Hepatocyte (in vitro differentiated cells): ENCODE results near the gene LRRC3. TPM values are rescaled to one million over a fixed set of nuclear protein-coding genes. Genes with fewer than 3 reads are reported as not detected.

Experiments used
- DNase-seq: peaks from one replicate; pipeline ENCODE4 v3.0.0-alpha.2; 2016; ENCODE audit warnings: low spot score
- H2AFZ ChIP-seq: fragments of 200-600 bp; sonication (generic); 2 replicates; pipeline ENCODE4 v1.6.0; 2016; ENCODE audit warnings: antibody characterized with exemption, mild to moderate bottlenecking
- H3K27ac ChIP-seq: fragments of 200-600 bp; sonication (generic); 2 replicates; pipeline ENCODE4 v1.5.1; 2016; ENCODE audit warnings: mild to moderate bottlenecking
- H3K27me3 ChIP-seq: fragments of 200-600 bp; sonication (generic); 2 replicates; pipeline ENCODE4 v1.6.1; 2016
- H3K36me3 ChIP-seq: fragments of 200-600 bp; sonication (generic); replicated peaks from 2 replicates; pipeline ENCODE4 v1.5.1; 2016; ENCODE audit warnings: low read depth; ENCODE audit not compliant: insufficient read depth
- H3K4me1 ChIP-seq: fragments of 200-600 bp; sonication (generic); 2 replicates; pipeline ENCODE4 v1.5.1; 2016; ENCODE audit warnings: mild to moderate bottlenecking, moderate library complexity; ENCODE audit not compliant: insufficient read depth
- H3K4me2 ChIP-seq: fragments of 200-600 bp; sonication (generic); 2 replicates; pipeline ENCODE4 v1.6.0; 2016
- H3K4me3 ChIP-seq: fragments of 200-600 bp; sonication (generic); 2 replicates; pipeline ENCODE4 v1.5.1; 2016; ENCODE audit warnings: mild to moderate bottlenecking
- H3K79me2 ChIP-seq: fragments of 200-600 bp; sonication (generic); 2 replicates; pipeline ENCODE4 v1.6.0; 2017; ENCODE audit warnings: mild to moderate bottlenecking
- H3K9me2 ChIP-seq: fragments of 200-600 bp; sonication (generic); replicated peaks from 2 replicates; pipeline ENCODE4 v1.6.0; 2017; ENCODE audit warnings: mild to moderate bottlenecking; ENCODE audit not compliant: insufficient read depth
- H3K9me3 ChIP-seq: fragments of 200-600 bp; sonication (generic); 2 replicates; pipeline ENCODE4 v1.5.1; 2016; ENCODE audit warnings: low read depth, mild to moderate bottlenecking
- H4K20me1 ChIP-seq: fragments of 200-600 bp; sonication (generic); 2 replicates; pipeline ENCODE4 v1.6.0; 2016; ENCODE audit warnings: mild to moderate bottlenecking; ENCODE audit not compliant: insufficient read depth, poor library complexity, severe bottlenecking
- EZH2 ChIP-seq: fragments of 200-600 bp; sonication (generic); IDR thresholded peaks from 2 replicates; pipeline ENCODE4 v1.6.1; 2016; ENCODE audit warnings: antibody characterized with exemption, mild to moderate bottlenecking, borderline replicate concordance
- EZH2phosphoT487 ChIP-seq: fragments of 200-600 bp; sonication (generic); IDR thresholded peaks from one replicate; pipeline ENCODE4 v1.6.1; 2018; ENCODE audit warnings: antibody characterized with exemption, mild to moderate bottlenecking, low read depth, moderate library complexity; ENCODE audit not compliant: unreplicated experiment, severe bottlenecking
- WGBS: methylation state at CpG from one replicate; pipeline ENCODE4 v1.1.6; 2016; ENCODE audit warnings: low lambda C conversion rate; ENCODE audit errors: missing lambda C conversion rate; 5-methylcytosine and 5-hydroxymethylcytosine counted together
- polyA plus RNA-seq: library from polyadenylated mRNA; unstranded; fragments of >200 nt; fragmentation: Nextera tagmentation; extraction: Ambion mirVana; gene quantifications from 2 replicates; pipeline ENCODE4 v1.2.1, GENCODE V29; 2016
- total RNA-seq: library from RNA; depleted of rRNA; stranded (reverse); fragments of >200 nt; gene quantifications from 2 replicates; pipeline ENCODE4 v1.2.3, GENCODE V29; 2014
- TF ChIP-seq, protein P1 (sequence below): fragments of 200-600 bp; sonication (generic); IDR thresholded peaks from 2 replicates; pipeline ENCODE4 v1.5.1; 2016; ENCODE audit warnings: antibody characterized with exemption, mild to moderate bottlenecking; ENCODE audit not compliant: poor library complexity

The LRRC3 gene
- total and polyA plus RNA-seq, 2 experiments from 2014 or later: 7.2 to 7.3 TPM

GRCh38 chr21:44498280-44499210, 43.2 kb downstream of the LRRC3 start:
- no peaks in the 10 kb centered on the region for H3K9me2 ChIP-seq
- H3K27me3 ChIP-seq: no peaks in the 10 kb centered on the region
- no peaks in the 10 kb centered on the region for H3K4me1 ChIP-seq
- H3K36me3 ChIP-seq: no peaks in the 10 kb centered on the region
- TF ChIP-seq, protein P1, sequence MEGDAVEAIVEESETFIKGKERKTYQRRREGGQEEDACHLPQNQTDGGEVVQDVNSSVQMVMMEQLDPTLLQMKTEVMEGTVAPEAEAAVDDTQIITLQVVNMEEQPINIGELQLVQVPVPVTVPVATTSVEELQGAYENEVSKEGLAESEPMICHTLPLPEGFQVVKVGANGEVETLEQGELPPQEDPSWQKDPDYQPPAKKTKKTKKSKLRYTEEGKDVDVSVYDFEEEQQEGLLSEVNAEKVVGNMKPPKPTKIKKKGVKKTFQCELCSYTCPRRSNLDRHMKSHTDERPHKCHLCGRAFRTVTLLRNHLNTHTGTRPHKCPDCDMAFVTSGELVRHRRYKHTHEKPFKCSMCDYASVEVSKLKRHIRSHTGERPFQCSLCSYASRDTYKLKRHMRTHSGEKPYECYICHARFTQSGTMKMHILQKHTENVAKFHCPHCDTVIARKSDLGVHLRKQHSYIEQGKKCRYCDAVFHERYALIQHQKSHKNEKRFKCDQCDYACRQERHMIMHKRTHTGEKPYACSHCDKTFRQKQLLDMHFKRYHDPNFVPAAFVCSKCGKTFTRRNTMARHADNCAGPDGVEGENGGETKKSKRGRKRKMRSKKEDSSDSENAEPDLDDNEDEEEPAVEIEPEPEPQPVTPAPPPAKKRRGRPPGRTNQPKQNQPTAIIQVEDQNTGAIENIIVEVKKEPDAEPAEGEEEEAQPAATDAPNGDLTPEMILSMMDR: no peak
- TF ChIP-seq EZH2 (no peak), EZH2phosphoT487 (no peak)
- no peak overlapping the region for H2AFZ ChIP-seq
- no peak overlapping the region for H3K27ac ChIP-seq
- peak overlapping the region; percentile 16 for H3K4me2 ChIP-seq
- 90% methylated on average over 27 of the region's 27 CpGs for WGBS
- H3K79me2 ChIP-seq: no peaks in the 10 kb centered on the region
- no peak overlapping the region for H3K4me3 ChIP-seq
- H3K9me3 ChIP-seq: no peaks in the 10 kb centered on the region
- DNase-seq: no peak
- H4K20me1 ChIP-seq: no peaks in the 10 kb centered on the region

DNA sequence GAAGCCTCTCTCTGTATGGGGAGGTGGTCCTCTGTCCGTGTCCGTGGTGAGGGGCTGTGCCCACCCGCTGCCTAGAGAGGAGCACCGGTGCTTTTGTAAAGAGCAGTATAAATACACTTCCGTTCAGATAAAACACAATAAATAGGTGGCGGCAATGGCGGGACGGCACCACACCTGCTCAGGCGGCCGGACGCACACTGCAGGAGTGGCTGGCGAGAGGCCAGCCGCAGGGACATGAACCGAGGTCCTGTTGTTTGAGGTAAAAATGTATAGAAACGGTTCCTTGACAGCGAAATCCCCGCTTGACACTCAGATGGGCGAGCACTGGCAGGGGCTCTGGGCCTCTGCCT, 43.9 kb downstream of the LRRC3 start:
- no peak overlapping the region for H2AFZ ChIP-seq
- H4K20me1 ChIP-seq: no peaks in the 10 kb centered on the region
- no peaks in the 10 kb centered on the region for H3K36me3 ChIP-seq
- H3K9me3 ChIP-seq: no peaks in the 10 kb centered on the region
- no peaks in the 10 kb centered on the region for H3K9me2 ChIP-seq
- H3K27me3 ChIP-seq: no peaks in the 10 kb centered on the region
- H3K79me2 ChIP-seq: no peaks in the 10 kb centered on the region
- H3K4me1 ChIP-seq: no peaks in the 10 kb centered on the region
- DNase-seq: no peak
- WGBS: 97% methylated on average over 18 of the region's 18 CpGs
- H3K4me3 ChIP-seq: no peak overlapping the region
- no peak overlapping the region for H3K27ac ChIP-seq
- TF ChIP-seq, protein P1: no peak
- TF ChIP-seq EZH2phosphoT487: no peak
- TF ChIP-seq EZH2: no peak
- no peak overlapping the region for H3K4me2 ChIP-seq

DNA sequence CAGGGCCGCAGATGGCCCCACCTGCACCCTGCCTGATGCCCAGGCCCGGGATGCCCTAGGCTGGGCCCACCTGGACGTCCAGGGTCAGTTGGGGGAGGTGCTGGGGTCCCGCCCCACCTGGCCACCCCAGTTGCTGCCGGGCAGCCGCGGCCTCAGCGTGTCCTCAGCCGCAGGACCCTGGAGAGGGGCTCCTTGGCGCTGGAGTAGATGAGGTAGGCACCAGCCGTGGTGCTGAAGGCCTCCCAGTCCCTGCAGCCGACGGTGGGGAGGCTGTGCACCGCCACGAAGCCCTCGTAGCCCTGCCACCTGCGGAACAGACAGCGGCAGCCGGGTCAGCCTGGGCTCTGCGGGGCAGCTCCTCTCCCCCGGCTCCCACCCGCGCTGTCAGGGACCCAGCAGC, 44.3 kb downstream of the LRRC3 start:
- H3K79me2 ChIP-seq: no peaks in the 10 kb centered on the region
- no peaks in the 10 kb centered on the region for H3K4me1 ChIP-seq
- no peaks in the 10 kb centered on the region for H3K9me3 ChIP-seq
- H2AFZ ChIP-seq: no peak overlapping the region
- H3K27ac ChIP-seq: no peak overlapping the region
- no peaks in the 10 kb centered on the region for H3K36me3 ChIP-seq
- no peaks in the 10 kb centered on the region for H4K20me1 ChIP-seq
- 97% methylated on average over 21 of the region's 23 CpGs for WGBS
- no peak overlapping the region for H3K4me2 ChIP-seq
- H3K4me3 ChIP-seq: no peak overlapping the region
- no peak for DNase-seq
- no peaks in the 10 kb centered on the region for H3K27me3 ChIP-seq
- no peaks in the 10 kb centered on the region for H3K9me2 ChIP-seq
- TF ChIP-seq, protein P1: no peak
